GM21723 (cell line): ENCODE data around the gene GEMIN8.

Experiments used
- ATAC-seq: cut with Tn5 transposase; IDR thresholded peaks from one replicate; pipeline ENCODE4 v1.9.1; 2021; ENCODE audit warnings: mild to moderate bottlenecking, moderate library complexity; ENCODE audit not compliant: unreplicated experiment

The GEMIN8 gene, protein sequence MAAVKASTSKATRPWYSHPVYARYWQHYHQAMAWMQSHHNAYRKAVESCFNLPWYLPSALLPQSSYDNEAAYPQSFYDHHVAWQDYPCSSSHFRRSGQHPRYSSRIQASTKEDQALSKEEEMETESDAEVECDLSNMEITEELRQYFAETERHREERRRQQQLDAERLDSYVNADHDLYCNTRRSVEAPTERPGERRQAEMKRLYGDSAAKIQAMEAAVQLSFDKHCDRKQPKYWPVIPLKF

DNA sequence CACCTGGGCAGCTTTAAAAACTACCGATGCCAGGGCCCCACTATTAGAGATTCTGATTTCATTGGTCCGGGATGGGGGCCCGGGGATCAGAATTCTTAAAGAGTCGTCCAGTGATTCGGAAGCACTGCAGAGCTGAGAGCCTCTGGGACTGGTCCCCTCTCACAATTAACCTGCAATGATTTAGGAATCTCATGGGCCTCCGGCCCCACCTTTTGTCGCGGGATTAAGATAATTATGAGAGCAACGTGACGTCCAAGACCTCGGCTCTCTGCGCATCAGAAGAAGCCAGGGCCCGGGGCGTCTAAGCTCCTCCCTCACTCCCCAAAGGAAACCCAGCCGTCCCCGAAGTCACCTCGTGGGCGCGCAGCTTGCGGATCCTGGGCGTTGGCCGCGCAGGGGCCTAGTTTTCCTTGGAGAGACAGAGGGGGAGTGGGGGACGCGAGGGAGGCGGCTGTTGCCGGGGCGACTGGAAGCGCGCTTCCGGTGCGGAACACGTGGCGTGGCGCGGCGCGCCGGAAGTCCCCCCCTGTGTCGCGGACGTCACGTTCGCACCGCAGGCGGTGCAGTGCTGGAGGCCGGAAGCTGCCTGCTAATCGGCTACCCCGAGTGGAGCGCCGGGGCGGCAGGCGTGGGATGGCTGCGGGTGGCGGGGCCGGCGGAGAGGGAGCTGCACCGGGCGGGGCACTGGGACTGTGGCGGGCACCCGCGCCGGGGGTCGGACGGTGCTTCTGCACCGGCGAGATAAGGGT is at the start of gene GEMIN8:
GEMIN8 (minus strand) TSS at position 468 of the 749 bp plus-strand sequence. CDS start 8,414 bp downstream, outside the sequence.
- peak; percentile 90 for ATAC-seq

DNA sequence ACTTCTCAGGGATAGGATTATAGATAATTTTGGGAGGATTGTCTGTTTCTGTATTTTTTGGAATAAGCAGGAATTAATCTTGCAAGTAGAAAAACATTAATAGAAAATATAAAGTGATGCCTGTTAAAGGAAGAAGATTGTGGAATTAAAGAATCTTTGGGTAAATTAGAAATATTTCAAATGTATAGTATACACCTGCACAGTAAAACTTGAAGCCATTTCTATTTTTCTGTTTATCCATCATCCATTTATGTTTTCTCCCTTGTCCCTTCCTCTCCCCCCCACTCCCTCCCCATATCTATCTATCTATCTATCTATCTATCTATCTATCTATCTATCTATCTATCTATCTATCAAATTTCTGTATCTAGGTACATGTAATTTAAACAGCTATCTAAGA is 46.9 kb upstream of the GEMIN8 start:
- ATAC-seq: no peak

GRCh38 chrX:14073556-14073955 is 43.9 kb upstream of the GEMIN8 start:
- ATAC-seq: no peak

- ATAC-seq: no peak
Measured at GRCh38 chrX:14073071-14073470, 43.4 kb upstream of the GEMIN8 start.

DNA sequence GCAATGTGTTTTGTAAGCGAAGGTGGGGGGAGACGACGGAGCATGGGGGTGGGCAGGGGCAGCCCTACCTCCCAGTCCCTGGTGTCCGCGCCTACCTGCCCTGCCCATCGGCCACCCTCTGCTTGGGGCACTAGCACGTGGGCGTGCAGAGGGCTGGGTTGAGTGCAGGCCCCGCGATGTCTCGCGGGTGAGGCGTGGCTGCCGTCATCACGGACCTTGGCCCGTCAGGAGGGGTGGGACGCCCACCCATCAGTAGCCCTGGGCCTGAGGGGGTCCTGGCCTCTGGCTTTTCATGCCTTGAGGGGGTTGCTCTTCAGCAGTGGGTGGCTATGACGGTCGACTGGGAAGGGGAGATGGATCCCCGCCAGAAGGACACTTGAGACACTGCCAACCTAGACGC is 36.1 kb upstream of the GEMIN8 start:
- ATAC-seq: no peak

DNA sequence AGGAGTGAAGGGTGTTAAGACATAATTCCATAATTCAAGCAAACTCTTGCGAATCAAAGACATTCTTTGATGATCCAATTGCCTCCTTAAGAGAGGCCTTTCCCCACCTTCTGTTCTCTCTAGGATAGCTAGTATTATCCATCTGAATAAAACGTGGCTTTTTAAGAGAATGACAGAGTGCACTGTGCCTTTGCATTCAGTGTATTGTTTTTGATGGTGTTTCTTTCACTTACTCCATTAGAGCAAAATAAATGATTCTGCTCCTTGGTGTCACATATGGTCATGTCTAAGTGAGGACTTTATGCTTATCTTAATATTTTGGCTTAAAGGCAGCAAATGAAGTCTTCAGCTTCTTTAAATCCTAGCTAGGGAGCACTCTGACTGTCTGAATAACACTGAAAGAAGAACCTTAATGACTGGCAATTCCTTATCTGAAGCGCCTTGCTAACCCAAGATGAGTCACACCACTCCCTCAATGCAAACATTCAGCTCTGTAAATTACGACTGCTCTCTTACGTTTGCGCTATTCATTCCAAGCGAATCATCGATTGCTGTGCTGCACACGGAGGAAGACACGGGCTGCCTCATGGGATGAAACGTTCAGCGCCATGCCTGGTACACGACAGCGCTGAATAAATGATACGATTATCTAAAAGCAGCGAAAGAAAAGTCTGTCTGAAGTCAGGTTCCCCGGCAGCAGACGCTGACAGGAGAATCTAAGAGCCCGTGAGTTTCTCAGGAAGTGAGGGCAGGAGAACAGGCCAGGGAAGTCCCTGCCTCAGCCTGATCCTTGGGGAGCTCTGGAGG is 35.1 kb upstream of the GEMIN8 start:
- no peak for ATAC-seq

GRCh38 chrX:14062524-14062923 is 32.8 kb upstream of the GEMIN8 start:
- no peak for ATAC-seq

DNA sequence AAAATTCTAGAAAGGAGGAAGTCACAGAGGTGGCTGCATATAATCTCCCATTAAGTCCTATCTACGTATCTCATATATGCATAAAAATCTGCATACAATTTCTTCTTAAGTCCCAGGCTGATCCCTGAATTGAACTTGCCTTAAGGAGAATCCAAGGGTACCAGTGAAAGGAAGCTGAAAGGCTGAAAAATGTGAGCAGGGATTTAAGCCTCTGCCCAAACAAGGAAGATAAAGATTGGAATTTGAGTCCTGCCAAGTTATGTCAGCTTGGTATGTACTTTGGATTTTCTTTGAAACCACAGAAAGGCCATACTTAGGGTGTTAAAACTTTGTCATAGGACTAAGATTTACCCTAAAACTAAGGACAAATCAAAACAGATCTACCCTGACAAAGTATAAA is 26.5 kb upstream of the GEMIN8 start:
- no peak for ATAC-seq

- no peak for ATAC-seq
Measured at GRCh38 chrX:14051416-14051815, 21.7 kb upstream of the GEMIN8 start.

DNA sequence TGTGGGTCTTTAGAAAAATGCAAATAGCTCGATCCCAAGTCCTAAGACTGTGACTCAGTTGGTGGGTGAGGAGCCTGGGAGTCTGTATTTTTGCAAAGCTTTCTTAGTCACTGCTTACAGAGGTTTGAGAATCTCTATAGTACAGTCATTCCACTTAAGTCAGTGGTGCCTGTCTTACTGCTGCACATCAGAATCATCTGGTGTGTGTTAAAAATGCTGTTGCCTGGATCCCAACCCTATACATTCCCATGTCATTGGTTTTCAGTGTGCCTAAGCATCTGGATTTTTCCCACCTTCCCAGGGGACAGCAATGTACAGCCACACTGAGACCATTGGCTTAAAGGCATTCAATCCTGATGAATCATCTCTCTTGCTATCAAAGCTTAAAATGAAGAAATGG is 21.0 kb upstream of the GEMIN8 start:
- no peak for ATAC-seq

- no peak for ATAC-seq
Measured at GRCh38 chrX:14043209-14043608, 13.5 kb upstream of the GEMIN8 start.

DNA sequence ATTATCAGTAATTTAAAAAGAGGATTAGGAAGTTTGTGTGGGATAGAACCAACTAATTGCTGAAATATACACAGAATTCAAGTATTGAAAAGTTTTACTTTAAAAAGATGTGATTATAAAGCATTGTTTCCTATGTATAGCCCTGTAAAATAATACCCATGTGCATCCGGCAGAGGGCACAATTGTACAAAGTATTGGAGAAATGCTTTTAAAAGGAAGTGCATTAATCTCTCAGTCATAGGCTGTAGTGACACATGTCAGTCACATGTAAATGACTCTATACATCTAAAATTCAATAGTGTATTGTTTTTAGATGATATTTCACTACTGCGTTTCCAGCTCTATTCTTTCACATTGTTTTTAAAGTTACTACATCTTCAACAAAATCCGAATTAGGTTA is 9.7 kb upstream of the GEMIN8 start:
- peak; percentile 98 for ATAC-seq

- no peak for ATAC-seq
Measured at GRCh38 chrX:14038375-14039085, 8.8 kb upstream of the GEMIN8 start.

DNA sequence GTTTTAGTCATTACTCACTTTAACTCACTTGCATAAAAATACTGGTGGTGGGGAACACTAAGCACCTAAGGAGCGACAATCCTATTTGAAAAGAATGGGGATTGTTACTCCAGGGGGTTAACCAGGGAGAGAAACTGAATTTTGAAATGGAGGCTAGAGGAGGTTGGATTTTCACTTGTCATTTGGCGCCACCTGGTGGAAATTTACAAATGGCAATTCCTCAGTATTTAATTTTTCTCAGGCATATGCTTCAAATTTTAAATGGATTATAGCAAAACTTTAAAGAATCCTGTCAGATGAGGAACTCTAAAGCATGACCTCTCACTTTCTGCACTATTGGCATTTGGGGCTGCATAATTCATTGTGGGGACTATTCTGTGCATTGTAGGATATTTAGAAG is 2.7 kb upstream of the GEMIN8 start:
- no peak for ATAC-seq

GRCh38 chrX:14030174-14030530 is 460 bp upstream of the GEMIN8 start:
- ATAC-seq: no peak

GRCh38 chrX:14029039-14029424 is 660 bp downstream of the GEMIN8 start:
- ATAC-seq: no peak

- no peak for ATAC-seq
Measured at GRCh38 chrX:14028473-14028872, 1.2 kb downstream of the GEMIN8 start.

DNA sequence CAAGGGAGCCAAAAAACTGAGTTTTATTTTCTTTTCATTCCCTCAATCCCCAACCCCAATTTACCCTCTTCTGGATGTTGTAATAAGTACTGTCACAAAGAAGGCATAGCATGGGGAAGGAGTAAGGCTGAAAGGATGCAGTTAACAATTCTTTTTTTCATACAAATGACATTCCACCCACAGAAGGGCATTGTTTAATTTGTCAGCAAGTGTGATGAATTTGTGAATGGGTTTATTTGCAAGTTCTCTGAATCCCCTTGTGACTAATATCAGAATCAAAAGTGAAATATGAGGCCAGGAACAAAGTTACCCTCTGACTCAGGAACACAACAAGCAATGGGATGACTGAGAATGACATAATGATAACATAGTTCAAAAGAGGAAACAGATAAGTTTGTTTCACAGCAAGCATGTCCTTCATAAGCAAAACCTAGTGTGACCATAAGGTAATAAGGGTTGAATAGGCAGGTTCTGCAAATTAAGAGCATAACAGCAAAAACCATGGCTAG is 2.1 kb downstream of the GEMIN8 start:
- peak; percentile 36 for ATAC-seq

DNA sequence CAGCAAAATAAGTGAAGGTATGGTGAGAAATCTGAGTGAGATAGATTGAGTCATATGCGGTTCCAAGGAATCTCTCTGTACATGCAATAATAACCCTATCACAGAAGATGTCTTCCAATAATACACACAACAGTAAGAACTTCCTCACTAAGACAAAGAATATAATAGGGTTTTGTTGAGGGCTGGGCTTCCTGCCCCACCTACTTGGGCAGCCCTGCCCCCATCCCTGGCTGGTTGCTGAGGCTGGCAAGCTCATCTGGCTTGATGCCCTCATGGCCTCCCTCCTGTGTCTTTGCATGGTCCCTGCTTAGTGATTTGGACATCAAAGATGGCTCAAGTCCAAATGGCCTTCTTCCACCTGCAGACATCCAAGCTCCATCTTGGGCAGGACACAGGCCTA is 2.7 kb downstream of the GEMIN8 start:
- no peak for ATAC-seq

GRCh38 chrX:14026121-14026520 is 3.6 kb downstream of the GEMIN8 start:
- ATAC-seq: no peak

DNA sequence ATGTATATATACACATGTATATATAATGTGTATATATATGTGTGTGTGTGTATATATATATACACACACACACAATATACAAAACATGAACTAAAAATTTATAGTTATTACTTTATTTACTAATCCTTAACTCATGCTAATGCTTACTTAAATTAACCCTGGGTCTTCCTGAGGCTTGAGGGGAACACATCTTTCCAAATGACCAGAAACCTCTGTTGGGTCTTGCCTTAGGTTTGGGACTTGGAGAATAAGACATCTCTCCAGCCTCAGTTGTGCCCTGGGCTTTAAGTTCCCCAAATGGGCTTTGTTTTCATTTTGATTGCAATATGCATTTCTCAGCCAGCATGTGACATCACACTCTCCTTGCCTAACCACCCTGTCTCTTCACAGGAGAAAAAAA is 7.7 kb downstream of the GEMIN8 start:
- ATAC-seq: no peak
